ENCODE measurements around the gene AP2B1. TPM values are rescaled to one million over a fixed set of nuclear protein-coding genes. Genes with fewer than 3 reads are reported as not detected.

AP2B1 gene
- total RNA-seq, 4 donors from 2014 or later = 32.2 to 102 (median 60.1) TPM

GRCh38 chr17:35742496-35742895 is 155.4 kb downstream of the AP2B1 start:
- in situ Hi-C loops (cut with MboI; ENCODE audit: low pct_ligation_motif_present in 1 of 4, low pct_unique_long_range_greater_than_20kb in 1 of 4, low sequenced_read_pairs in 3 of 4) (loop anchor here (10.0 to 25.0 kb wide), 4 partner anchors 130 to 605 kb away; partner anchors contain the start of genes NLE1 (in 1 of the 4) and UNC45B (in 1 of the 4)), intact Hi-C loops (cut with DNase I; ENCODE audit: low total_unique reads) (loop anchor here (10.0 kb wide), 2 partner anchors 48 to 128 kb away; no protein-coding TSS in a partner anchor)
- WGBS, 2 donors (ENCODE audit: low coverage in 1 of 2) = 71 to 79% methylated on average over 5 to 7 of the region's 7 CpGs
- Histone ChIP-seq H3K27ac (no peak overlapping the region), H3K4me1 (peaks cover 0 to 7% (median 5%) of the 10 kb centered on the region in 4 donors), H3K9me3 (no peaks in the 10 kb centered on the region), H3K4me3 (no peak overlapping the region), H3K36me3 (no peaks in the 10 kb centered on the region), H3K27me3 (peaks cover 43% of the 10 kb centered on the region)
- no peak for DNase-seq
- TF ChIP-seq POLR2A (IDR thresholded peaks at IDR 0.05) = no peak
- no peak for TF ChIP-seq EP300 (IDR thresholded peaks at IDR 0.05; ENCODE audit: low read depth)
- TF ChIP-seq POLR2AphosphoS5 (IDR thresholded peaks at IDR 0.05) = no peak
- TF ChIP-seq CTCF (IDR thresholded peaks at IDR 0.05) = no peak

GRCh38 chr17:35742896-35743477 is 155.9 kb downstream of the AP2B1 start:
- H3K27me3 ChIP-seq = peaks cover 43% of the 10 kb centered on the region
- no peaks in the 10 kb centered on the region for H3K36me3 ChIP-seq
- H3K27ac ChIP-seq = no peak overlapping the region
- H3K4me3 ChIP-seq = no peak overlapping the region
- no peak for DNase-seq
- H3K4me1 ChIP-seq = peaks cover 0 to 7% (median 5%) of the 10 kb centered on the region in 4 donors
- 67 to 80% methylated on average over 1 to 7 of the region's 7 CpGs for WGBS, 2 donors (ENCODE audit: low coverage in 1 of 2)
- TF ChIP-seq POLR2A (IDR thresholded peaks at IDR 0.05) (no peak), EP300 (IDR thresholded peaks at IDR 0.05; ENCODE audit: low read depth) (no peak), CTCF (IDR thresholded peaks at IDR 0.05) (no peak), POLR2AphosphoS5 (IDR thresholded peaks at IDR 0.05) (no peak)
- intact Hi-C loops (cut with DNase I; ENCODE audit: low total_unique reads) = loop anchor here (10.0 kb wide), 2 partner anchors 48 to 128 kb away; no protein-coding TSS in a partner anchor
- no peaks in the 10 kb centered on the region for H3K9me3 ChIP-seq
- in situ Hi-C loops (cut with MboI; ENCODE audit: low pct_ligation_motif_present in 1 of 4, low pct_unique_long_range_greater_than_20kb in 1 of 4, low sequenced_read_pairs in 3 of 4) = loop anchor here (10.0 to 25.0 kb wide), 4 partner anchors 131 to 606 kb away; partner anchors contain the start of genes NLE1 (in 1 of the 4) and UNC45B (in 1 of the 4)

- Histone ChIP-seq H3K36me3 (no peaks in the 10 kb centered on the region), H3K9me3 (no peaks in the 10 kb centered on the region), H3K4me1 (peaks cover 0 to 7% (median 5%) of the 10 kb centered on the region in 4 donors), H3K27ac (no peak overlapping the region), H3K27me3 (peaks cover 48% of the 10 kb centered on the region), H3K4me3 (no peak overlapping the region)
- DNase-seq = no peak
- TF ChIP-seq POLR2A (IDR thresholded peaks at IDR 0.05) (no peak), CTCF (IDR thresholded peaks at IDR 0.05) (no peak), POLR2AphosphoS5 (IDR thresholded peaks at IDR 0.05) (no peak), EP300 (IDR thresholded peaks at IDR 0.05; ENCODE audit: low read depth) (no peak)
- intact Hi-C loops (cut with DNase I; ENCODE audit: low total_unique reads) = loop anchor here (10.0 kb wide), 2 partner anchors 49 to 129 kb away; no protein-coding TSS in a partner anchor
- in situ Hi-C loops (cut with MboI; ENCODE audit: low pct_ligation_motif_present in 1 of 4, low pct_unique_long_range_greater_than_20kb in 1 of 4, low sequenced_read_pairs in 3 of 4) = loop anchor here (10.0 to 25.0 kb wide), 4 partner anchors 131 to 606 kb away; partner anchors contain the start of genes NLE1 (in 1 of the 4) and UNC45B (in 1 of the 4)
- WGBS, 2 donors (ENCODE audit: low coverage in 1 of 2) = 51 to 80% methylated on average over 1 to 7 of the region's 7 CpGs
Measured at GRCh38 chr17:35743626-35744328, 156.7 kb downstream of the AP2B1 start.

GRCh38 chr17:35744830-35745229 is 157.7 kb downstream of the AP2B1 start:
- DNase-seq = no peak
- H3K4me1 ChIP-seq = peaks cover under 1 to 7% (median 6%) of the 10 kb centered on the region in 4 donors
- TF ChIP-seq CTCF (IDR thresholded peaks at IDR 0.05) = no peak
- no peak for TF ChIP-seq POLR2AphosphoS5 (IDR thresholded peaks at IDR 0.05)
- no peak for TF ChIP-seq EP300 (IDR thresholded peaks at IDR 0.05; ENCODE audit: low read depth)
- no peaks in the 10 kb centered on the region for H3K9me3 ChIP-seq
- 61 to 90% methylated on average over 3 to 8 of the region's 8 CpGs for WGBS, 2 donors (ENCODE audit: low coverage in 1 of 2)
- no peaks in the 10 kb centered on the region for H3K36me3 ChIP-seq
- in situ Hi-C loops (cut with MboI; ENCODE audit: low pct_ligation_motif_present in 1 of 4, low pct_unique_long_range_greater_than_20kb in 1 of 4, low sequenced_read_pairs in 3 of 4) = loop anchor here (10.0 to 25.0 kb wide), 4 partner anchors 133 to 608 kb away; partner anchors contain the start of genes NLE1 (in 1 of the 4) and UNC45B (in 1 of the 4)
- H3K4me3 ChIP-seq = no peak overlapping the region
- H3K27me3 ChIP-seq = peaks cover 59% of the 10 kb centered on the region
- intact Hi-C loops (cut with DNase I; ENCODE audit: low total_unique reads) = loop anchor here (5.0 to 10.0 kb wide), 3 partner anchors 50 to 198 kb away; no protein-coding TSS in a partner anchor
- H3K27ac ChIP-seq = no peak overlapping the region

Measured in transverse colon (tissue), 4 donors.